ENCODE measurements around the gene MYO3B. TPM values are rescaled to one million over a fixed set of nuclear protein-coding genes. Genes with fewer than 3 reads are reported as not detected.

The MYO3B gene
- polyA plus RNA-seq, 2 of the 4 experiments (the other 2 are of a cell fraction): 0.01 TPM; not detected in 1

DNA sequence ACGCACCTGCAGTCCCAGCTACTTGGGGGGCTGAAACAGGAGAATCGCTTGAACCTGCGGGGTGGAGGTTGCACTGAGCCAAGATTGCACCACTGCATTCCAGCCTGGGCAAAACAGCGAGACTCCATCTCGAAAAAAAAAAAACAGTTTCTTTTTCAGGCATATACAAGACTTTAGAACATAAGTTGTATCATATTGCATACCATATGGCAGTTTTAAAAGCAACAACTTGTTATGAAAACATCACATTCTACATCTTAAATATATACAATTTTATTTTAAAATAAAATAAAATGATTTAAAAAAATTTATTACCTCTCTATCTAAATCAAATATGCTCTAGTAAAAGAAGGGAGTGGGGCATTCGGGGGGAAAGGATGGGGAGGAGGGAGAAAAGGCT is 497.8 kb downstream of the MYO3B start (continued):
- no peak for TF ChIP-seq HOXB5 (CRISPR knock-in tag; IDR thresholded peaks at IDR 0.05)

DNA sequence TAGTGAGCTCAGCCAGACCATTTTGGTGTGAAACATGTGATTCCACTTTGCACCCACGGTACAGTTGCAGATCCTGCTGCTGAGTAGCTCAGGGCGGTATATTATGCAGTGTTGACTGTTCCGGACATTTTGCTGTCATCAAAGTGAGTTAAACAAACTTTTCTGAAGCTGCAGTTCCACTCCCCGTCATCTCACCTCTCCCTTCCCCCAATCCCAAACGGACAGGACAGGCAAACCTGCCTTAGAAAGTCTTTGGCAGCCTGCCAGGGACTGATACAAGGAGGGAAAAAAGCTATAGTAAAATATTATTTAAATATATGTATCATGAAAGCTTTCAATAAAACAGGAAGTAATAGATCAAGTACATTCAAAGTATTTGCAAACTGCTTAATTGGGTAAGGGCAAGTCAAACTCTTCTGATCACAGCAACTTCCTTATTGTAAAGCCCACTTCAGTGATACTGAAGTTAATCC is 501.7 kb downstream of the MYO3B start:
- Histone ChIP-seq H3K4me2 (no peak overlapping the region), H3K27ac (no peak overlapping the region), H3K4me1 (no peaks in the 10 kb centered on the region), H3K9me3 (no peaks in the 10 kb centered on the region), H3K4me3 (no peak overlapping the region)
- no peak for DNase-seq (ENCODE audit: low read depth in 1 of 2, low spot score in 1 of 2)
- 23% methylated on average over 5 of the region's 5 CpGs for WGBS (ENCODE audit: missing lambda C conversion rate)
- POLR2A ChIA-PET: interaction anchor here (0.6 kb wide), 1 partner anchor 244 kb away, joined by 4 read pairs; no protein-coding TSS in a partner anchor
- no peak for ATAC-seq
- FAIRE-seq: no peak
- no peak for TF ChIP-seq FOSL2 (IDR thresholded peaks at IDR 0.05)
- no peak for TF ChIP-seq FOSL2 (CRISPR knock-in tag; IDR thresholded peaks at IDR 0.05)
- TF ChIP-seq JUNB (IDR thresholded peaks at IDR 0.05): no peak
- no peak for TF ChIP-seq GATA3 (IDR thresholded peaks at IDR 0.05; ENCODE audit: borderline replicate concordance)
- no peak for TF ChIP-seq CBX2 (IDR thresholded peaks at IDR 0.05; ENCODE audit: borderline replicate concordance, low read depth)
- no peak for TF ChIP-seq HOXA7 (CRISPR knock-in tag; IDR thresholded peaks at IDR 0.05)
- TF ChIP-seq CHD4 (IDR thresholded peaks at IDR 0.05; ENCODE audit: borderline replicate concordance): no peak
- no peak for TF ChIP-seq HEYL (CRISPR knock-in tag; IDR thresholded peaks at IDR 0.05)
- TF ChIP-seq, protein P1, sequence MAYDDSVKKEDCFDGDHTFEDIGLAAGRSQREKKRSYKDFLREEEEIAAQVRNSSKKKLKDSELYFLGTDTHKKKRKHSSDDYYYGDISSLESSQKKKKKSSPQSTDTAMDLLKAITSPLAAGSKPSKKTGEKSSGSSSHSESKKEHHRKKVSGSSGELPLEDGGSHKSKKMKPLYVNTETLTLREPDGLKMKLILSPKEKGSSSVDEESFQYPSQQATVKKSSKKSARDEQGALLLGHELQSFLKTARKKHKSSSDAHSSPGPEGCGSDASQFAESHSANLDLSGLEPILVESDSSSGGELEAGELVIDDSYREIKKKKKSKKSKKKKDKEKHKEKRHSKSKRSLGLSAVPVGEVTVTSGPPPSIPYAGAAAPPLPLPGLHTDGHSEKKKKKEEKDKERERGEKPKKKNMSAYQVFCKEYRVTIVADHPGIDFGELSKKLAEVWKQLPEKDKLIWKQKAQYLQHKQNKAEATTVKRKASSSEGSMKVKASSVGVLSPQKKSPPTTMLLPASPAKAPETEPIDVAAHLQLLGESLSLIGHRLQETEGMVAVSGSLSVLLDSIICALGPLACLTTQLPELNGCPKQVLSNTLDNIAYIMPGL (CRISPR knock-in tag; IDR thresholded peaks at IDR 0.05; ENCODE audit: borderline replicate concordance): no peak
- TF ChIP-seq POLR2AphosphoS2 (conservative IDR thresholded peaks at IDR 0.05; ENCODE audit: low read length): no peak
- CTCF ChIA-PET: interaction anchor here (1.6 kb wide), 1 partner anchor 9 kb away, joined by 3 read pairs; no protein-coding TSS in a partner anchor

DNA sequence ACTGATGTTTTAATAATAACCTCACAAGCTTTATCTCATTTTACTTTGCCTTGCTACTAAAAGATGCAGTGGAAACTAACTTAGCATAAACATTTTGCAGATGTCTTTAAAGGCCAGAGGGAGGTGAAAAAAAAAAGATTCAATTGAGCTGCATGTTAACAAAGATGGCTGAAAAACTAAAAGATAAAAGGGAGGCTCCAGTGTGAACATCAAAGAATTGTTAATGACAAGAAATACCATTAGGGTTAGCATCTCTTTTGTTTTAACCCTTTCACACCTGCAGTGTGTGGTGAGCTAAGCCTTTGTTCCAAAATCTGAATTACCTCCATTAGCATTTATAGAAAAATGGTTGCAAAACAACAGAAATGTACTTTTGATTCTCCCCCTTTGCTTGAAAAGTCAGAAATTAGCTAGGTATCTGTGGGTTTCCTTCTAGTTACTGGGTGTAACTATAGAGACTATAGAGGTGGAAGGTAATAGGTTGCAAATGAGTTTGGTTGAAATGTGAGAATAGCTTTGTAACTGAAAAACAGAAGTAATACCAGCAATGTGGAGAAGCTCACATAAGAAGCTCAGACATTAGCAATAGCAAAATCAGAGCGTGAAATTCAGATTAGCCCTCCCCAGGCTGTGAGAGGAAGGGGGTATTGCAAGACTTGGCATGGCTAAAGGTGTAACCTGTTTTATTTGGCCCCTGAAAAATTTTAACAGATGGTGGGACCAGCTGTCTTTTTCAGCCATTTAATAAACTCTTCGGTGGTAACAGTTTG is 502.4 kb downstream of the MYO3B start:
- H3K4me1 ChIP-seq: no peaks in the 10 kb centered on the region
- WGBS (ENCODE audit: missing lambda C conversion rate): 55% methylated on average over 2 of the region's 2 CpGs
- ATAC-seq (no peak), FAIRE-seq (no peak), DNase-seq (ENCODE audit: low read depth in 1 of 2, low spot score in 1 of 2) (no peak)
- ChIA-PET CTCF (interaction anchor here (1.6 kb wide), 1 partner anchor 8 kb away, joined by 3 read pairs; no protein-coding TSS in a partner anchor), POLR2A (no interaction called here)
- TF ChIP-seq, protein P2, sequence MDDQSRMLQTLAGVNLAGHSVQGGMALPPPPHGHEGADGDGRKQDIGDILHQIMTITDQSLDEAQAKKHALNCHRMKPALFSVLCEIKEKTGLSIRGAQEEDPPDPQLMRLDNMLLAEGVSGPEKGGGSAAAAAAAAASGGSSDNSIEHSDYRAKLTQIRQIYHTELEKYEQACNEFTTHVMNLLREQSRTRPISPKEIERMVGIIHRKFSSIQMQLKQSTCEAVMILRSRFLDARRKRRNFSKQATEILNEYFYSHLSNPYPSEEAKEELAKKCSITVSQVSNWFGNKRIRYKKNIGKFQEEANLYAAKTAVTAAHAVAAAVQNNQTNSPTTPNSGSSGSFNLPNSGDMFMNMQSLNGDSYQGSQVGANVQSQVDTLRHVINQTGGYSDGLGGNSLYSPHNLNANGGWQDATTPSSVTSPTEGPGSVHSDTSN (IDR thresholded peaks at IDR 0.05): no peak
- TF ChIP-seq ZFP36 (IDR thresholded peaks at IDR 0.05; ENCODE audit: borderline replicate concordance, partially characterized antibody) (no peak), RAD21 (conservative IDR thresholded peaks at IDR 0.05 in 1 of 2, IDR thresholded peaks at IDR 0.05 in 1 of 2) (no peak), FOXS1 (CRISPR knock-in tag; IDR thresholded peaks at IDR 0.05) (no peak), RCOR1 (IDR thresholded peaks at IDR 0.05; ENCODE audit: low read depth, low read length) (no peak), HOXA7 (CRISPR knock-in tag; IDR thresholded peaks at IDR 0.05) (no peak), EP300 (IDR thresholded peaks at IDR 0.05) (no peak)
- TF ChIP-seq, protein P3, sequence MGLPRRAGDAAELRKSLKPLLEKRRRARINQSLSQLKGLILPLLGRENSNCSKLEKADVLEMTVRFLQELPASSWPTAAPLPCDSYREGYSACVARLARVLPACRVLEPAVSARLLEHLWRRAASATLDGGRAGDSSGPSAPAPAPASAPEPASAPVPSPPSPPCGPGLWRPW (IDR thresholded peaks at IDR 0.05): no peak
- no peak overlapping the region for H3K27ac ChIP-seq
- no peaks in the 10 kb centered on the region for H3K9me3 ChIP-seq
- H3K4me3 ChIP-seq: no peak overlapping the region
- no peak overlapping the region for H3K4me2 ChIP-seq
